NB4 (cell line): ENCODE data around the gene RGS6.

Experiments used
- DNase-seq: peaks from one replicate; pipeline ENCODE4 v3.0.0; 2010; ENCODE audit warnings: low read depth
- H3K4me3 ChIP-seq: one replicate; pipeline ENCODE4 v1.5.1; 2011; ENCODE audit warnings: mild to moderate bottlenecking, low read depth, low read length, moderate library complexity
- CTCF ChIP-seq: IDR thresholded peaks from one replicate; pipeline ENCODE4 v1.5.1; 2012; ENCODE audit warnings: low read depth, low read length
- MAX ChIP-seq: IDR thresholded peaks from 2 replicates; pipeline ENCODE4 v1.6.1; 2011; ENCODE audit warnings: low read depth, low read length
- MYC ChIP-seq: IDR thresholded peaks from 2 replicates; pipeline ENCODE4 v1.6.1; 2011; ENCODE audit warnings: low read depth, low read length
- POLR2A ChIP-seq: IDR thresholded peaks from 2 replicates; pipeline ENCODE4 v1.6.1; 2011; ENCODE audit warnings: mild to moderate bottlenecking; ENCODE audit not compliant: insufficient read length; ENCODE audit errors: extremely low read depth

The RGS6 gene

GRCh38 chr14:72559202-72559601, 627.0 kb downstream of the RGS6 start:
- H3K4me3 ChIP-seq = no peak overlapping the region
- no peak for TF ChIP-seq CTCF
- no peak for DNase-seq

GRCh38 chr14:72559669-72560255, 627.5 kb downstream of the RGS6 start:
- no peak for TF ChIP-seq CTCF
- TF ChIP-seq POLR2A = no peak
- no peak for TF ChIP-seq MAX
- no peak for TF ChIP-seq MYC
- DNase-seq = no peak

GRCh38 chr14:72560331-72560730, 628.1 kb downstream of the RGS6 start:
- TF ChIP-seq MYC (no peak), MAX (no peak), POLR2A (no peak), CTCF (no peak)
- no peak overlapping the region for H3K4me3 ChIP-seq
- no peak for DNase-seq

More at GRCh38 chr14:72559669-72560255, 627.5 kb downstream of the RGS6 start:
- no peak overlapping the region for H3K4me3 ChIP-seq

- H3K4me3 ChIP-seq = no peak overlapping the region
- DNase-seq = no peak
- TF ChIP-seq POLR2A (no peak), MAX (no peak), CTCF (no peak), MYC (no peak)
Measured at GRCh38 chr14:72560889-72561493, 628.8 kb downstream of the RGS6 start.

- no peak overlapping the region for H3K4me3 ChIP-seq
- TF ChIP-seq MAX = no peak
- no peak for TF ChIP-seq MYC
- no peak for TF ChIP-seq POLR2A
- TF ChIP-seq CTCF = no peak
- DNase-seq = no peak
Measured at GRCh38 chr14:72562300-72562699, 630.1 kb downstream of the RGS6 start.
